Measurements from ENCODE around the gene SLC37A2. TPM values are rescaled to one million over a fixed set of nuclear protein-coding genes. Genes with fewer than 3 reads are reported as not detected.
A peak's percentile ranks its signal among the peaks of the same experiment; 100 is the strongest.

The SLC37A2 gene
- total and polyA plus RNA-seq, 2 donors (not counting 3 experiments of a cell fraction or from before 2014, with no cell fraction given) = 1.1 to 1.7 TPM

- no peaks in the 10 kb centered on the region for H3K27me3 ChIP-seq (ENCODE audit: control insufficient read depth in 2 of 2, insufficient read depth in 2 of 2, low read length in 2 of 2)
- H3K36me3 ChIP-seq (ENCODE audit: control insufficient read depth in 2 of 2, extremely low read depth in 1 of 2, insufficient read depth in 2 of 2, low read length in 2 of 2) = no peaks in the 10 kb centered on the region
- H3K9ac ChIP-seq (replicated peaks; ENCODE audit: extremely low read depth, insufficient read depth, low read length) = peak overlapping the region; percentile 20
- H3K4me2 ChIP-seq (ENCODE audit: insufficient read depth, low read length) = no peak overlapping the region
- H4K20me1 ChIP-seq (replicated peaks; ENCODE audit: control insufficient read depth, extremely low read depth, insufficient read depth, low read length) = no peaks in the 10 kb centered on the region
- no peak overlapping the region for H3K4me3 ChIP-seq (replicated peaks in 1 of 3; ENCODE audit: insufficient read depth in 1 of 3, low read depth in 1 of 3, low read length in 3 of 3)
- dilution Hi-C loops (cut with MboI; ENCODE audit: extremely low pct_ligation_motif_present, low sequenced_read_pairs) = no loop called here
- FAIRE-seq (no peak), DNase-seq (ENCODE audit: low read depth, low spot score) (no peak)
- no peaks in the 10 kb centered on the region for H3K79me2 ChIP-seq (ENCODE audit: control insufficient read depth, insufficient read depth, low read length)
- H3K4me1 ChIP-seq (ENCODE audit: control insufficient read depth, extremely low read depth, insufficient read depth, low read length) = peaks cover 12% of the 10 kb centered on the region
- H3K9me1 ChIP-seq (replicated peaks; ENCODE audit: control insufficient read depth, extremely low read depth, insufficient read depth, low read length) = no peaks in the 10 kb centered on the region
- H2AFZ ChIP-seq (ENCODE audit: low read depth, low read length) = peak overlapping the region; percentile 71
- no peaks in the 10 kb centered on the region for H3K9me3 ChIP-seq (replicated peaks; ENCODE audit: control insufficient read depth, insufficient read depth, low read length)
- ChIA-PET CTCF (interaction anchor here (0.5 to 1.6 kb wide), 11 partner anchors 8 to 346 kb away, joined by 3 to 11 read pairs (median 4); partner anchors contain the start of gene TMEM218), POLR2A (interaction anchor here (0.7 kb wide), 1 partner anchor 131 kb away, joined by 8 read pairs; no protein-coding TSS in a partner anchor)
- TF ChIP-seq JUN (IDR thresholded peaks at IDR 0.05; ENCODE audit: borderline replicate concordance, insufficient read depth, insufficient read length, low read depth) (no peak), MAX (IDR thresholded peaks at IDR 0.05; ENCODE audit: insufficient read depth, insufficient read length) (no peak), MYC (IDR thresholded peaks at IDR 0.05; ENCODE audit: low read depth, low read length) (no peak), EZH2 (IDR thresholded peaks at IDR 0.05; ENCODE audit: borderline replicate concordance, low read depth, low read length, severe bottlenecking) (no peak), CTCF (IDR thresholded peaks at IDR 0.05; ENCODE audit: extremely low read depth in 1 of 2, insufficient read depth in 1 of 2, low read depth in 1 of 2, low read length in 2 of 2) (no peak), POLR2A (IDR thresholded peaks at IDR 0.05; ENCODE audit: low read depth, low read length) (no peak), POLR2AphosphoS5 (IDR thresholded peaks at IDR 0.05; ENCODE audit: insufficient read depth, low read depth, low read length) (no peak), FOS (IDR thresholded peaks at IDR 0.05; ENCODE audit: borderline replicate concordance, insufficient read depth, low read length) (no peak), GATA2 (IDR thresholded peaks at IDR 0.05; ENCODE audit: insufficient read depth, insufficient read length, low read depth, low read length) (no peak)
- intact Hi-C loops (cut with micrococcal nuclease) = no loop called here
- no TSS peak for BruUV-seq (replicated peaks)
- H3K27ac ChIP-seq (ENCODE audit: insufficient read depth, low read depth, low read length) = peak overlapping the region; percentile 52
Observed at GRCh38 chr11:125083312-125084056, 20.4 kb downstream of the SLC37A2 start.

All from endothelial cell of umbilical vein (primary cell).